ENCODE results near the gene CLDN4. TPM values are rescaled to one million over a fixed set of nuclear protein-coding genes. Genes with fewer than 3 reads are reported as not detected.

The CLDN4 gene
- total RNA-seq, 1 experiment from 2014 or later, result 0.28 TPM

- H3K4me3 Mint-ChIP-seq (ENCODE audit: unreplicated experiment), result no peak overlapping the region
- H3K27ac Mint-ChIP-seq (ENCODE audit: low read depth, unreplicated experiment), result no peak overlapping the region
- H3K9me3 Mint-ChIP-seq (ENCODE audit: unreplicated experiment), result no peaks in the 10 kb centered on the region
- BruUV-seq (replicated peaks), result no TSS peak
- H3K27me3 Mint-ChIP-seq (ENCODE audit: insufficient read depth, unreplicated experiment), result peaks cover 14% of the 10 kb centered on the region
- ChIA-PET POLR2A (no interaction called here), CTCF (interaction anchor here (0.6 to 1.2 kb wide), 2 partner anchors 150 to 468 kb away, joined by 3 to 5 read pairs; no protein-coding TSS in a partner anchor)
- intact Hi-C loops (cut with micrococcal nuclease), result no loop called here
- no peak for TF ChIP-seq CTCF (IDR thresholded peaks at IDR 0.05; ENCODE audit: unreplicated experiment)
- no peak for DNase-seq (ENCODE audit: unreplicated experiment)
- peaks cover 7% of the 10 kb centered on the region for H3K4me1 Mint-ChIP-seq (ENCODE audit: insufficient read depth, unreplicated experiment)
- no peaks in the 10 kb centered on the region for H3K36me3 Mint-ChIP-seq (ENCODE audit: insufficient read depth, unreplicated experiment)
These were observed 46.2 kb downstream of the CLDN4 start for GRCh38 chr7:73876973-73877372.

- Mint-ChIP-seq H3K9me3 (ENCODE audit: unreplicated experiment) (no peaks in the 10 kb centered on the region), H3K27me3 (ENCODE audit: insufficient read depth, unreplicated experiment) (no peaks in the 10 kb centered on the region), H3K36me3 (ENCODE audit: insufficient read depth, unreplicated experiment) (no peaks in the 10 kb centered on the region), H3K4me1 (ENCODE audit: insufficient read depth, unreplicated experiment) (peaks cover 7% of the 10 kb centered on the region), H3K27ac (ENCODE audit: low read depth, unreplicated experiment) (no peak overlapping the region), H3K4me3 (ENCODE audit: unreplicated experiment) (no peak overlapping the region)
- TF ChIP-seq CTCF (IDR thresholded peaks at IDR 0.05; ENCODE audit: unreplicated experiment), result no peak
- ChIA-PET POLR2A (interaction anchor here (0.6 kb wide), 1 partner anchor 13 kb away, joined by 3 read pairs; no protein-coding TSS in a partner anchor), CTCF (interaction anchor here (0.6 to 4.2 kb wide), 11 partner anchors 10 to 521 kb away, joined by 3 to 22 read pairs (median 4); partner anchors contain the start of gene ELN)
- DNase-seq (ENCODE audit: unreplicated experiment), result no peak
- intact Hi-C loops (cut with micrococcal nuclease), result no loop called here
- BruUV-seq (replicated peaks), result no TSS peak
These were observed 49.3 kb downstream of the CLDN4 start for GRCh38 chr7:73879977-73880681.

GRCh38 chr7:73880755-73881328, 50.0 kb downstream of the CLDN4 start:
- BruUV-seq (replicated peaks), result no TSS peak
- H3K27me3 Mint-ChIP-seq (ENCODE audit: insufficient read depth, unreplicated experiment), result no peaks in the 10 kb centered on the region
- POLR2A ChIA-PET, result interaction anchor here (0.6 kb wide), 2 partner anchors 12 to 164 kb away, joined by 3 read pairs; no protein-coding TSS in a partner anchor
- CTCF ChIA-PET, result interaction anchor here (0.6 to 4.2 kb wide), 10 partner anchors 12 to 520 kb away, joined by 3 to 22 read pairs (median 4); partner anchors contain the start of gene ELN
- no peaks in the 10 kb centered on the region for H3K9me3 Mint-ChIP-seq (ENCODE audit: unreplicated experiment)
- DNase-seq (ENCODE audit: unreplicated experiment), result no peak
- no peak overlapping the region for H3K4me3 Mint-ChIP-seq (ENCODE audit: unreplicated experiment)
- peaks cover 7% of the 10 kb centered on the region for H3K4me1 Mint-ChIP-seq (ENCODE audit: insufficient read depth, unreplicated experiment)
- no peaks in the 10 kb centered on the region for H3K36me3 Mint-ChIP-seq (ENCODE audit: insufficient read depth, unreplicated experiment)
- no peak for TF ChIP-seq CTCF (IDR thresholded peaks at IDR 0.05; ENCODE audit: unreplicated experiment)
- intact Hi-C loops (cut with micrococcal nuclease), result no loop called here
- H3K27ac Mint-ChIP-seq (ENCODE audit: low read depth, unreplicated experiment), result no peak overlapping the region

GRCh38 chr7:73881352-73882046, 50.7 kb downstream of the CLDN4 start:
- H3K4me1 Mint-ChIP-seq (ENCODE audit: insufficient read depth, unreplicated experiment), result peaks cover 7% of the 10 kb centered on the region
- no peak overlapping the region for H3K4me3 Mint-ChIP-seq (ENCODE audit: unreplicated experiment)
- H3K27me3 Mint-ChIP-seq (ENCODE audit: insufficient read depth, unreplicated experiment), result no peaks in the 10 kb centered on the region
- CTCF ChIA-PET, result interaction anchor here (0.8 to 4.2 kb wide), 8 partner anchors 13 to 520 kb away, joined by 3 to 22 read pairs (median 3); partner anchors contain the start of gene ELN
- no peaks in the 10 kb centered on the region for H3K9me3 Mint-ChIP-seq (ENCODE audit: unreplicated experiment)
- H3K27ac Mint-ChIP-seq (ENCODE audit: low read depth, unreplicated experiment), result no peak overlapping the region
- intact Hi-C loops (cut with micrococcal nuclease), result no loop called here
- no TSS peak for BruUV-seq (replicated peaks)
- POLR2A ChIA-PET, result interaction anchor here (0.6 kb wide), 1 partner anchor 164 kb away, joined by 3 read pairs; no protein-coding TSS in a partner anchor
- no peak for TF ChIP-seq CTCF (IDR thresholded peaks at IDR 0.05; ENCODE audit: unreplicated experiment)
- no peak for DNase-seq (ENCODE audit: unreplicated experiment)
- H3K36me3 Mint-ChIP-seq (ENCODE audit: insufficient read depth, unreplicated experiment), result no peaks in the 10 kb centered on the region
